Heart left ventricle (tissue), 13 donors: ENCODE data around the gene ST7.

Source experiments
- CTCF ChIP-seq, 12 donors: fragments of 200-600 bp; sonication (generic) in 4 of 12; IDR thresholded peaks; one replicate each; pipeline versions ENCODE4 v1.5.0 to v1.8.0; 2018 to 2022; ENCODE audit warnings: antibody characterized with exemption in 12 of 12, mild to moderate bottlenecking in 5 of 12
- POLR2A ChIP-seq, 2 donors: fragments of 450-650 bp; IDR thresholded peaks; one replicate each; pipeline ENCODE4 v1.6.1; 2017; ENCODE audit warnings: antibody characterized with exemption in 2 of 2, mild to moderate bottlenecking in 2 of 2, moderate library complexity in 2 of 2
- donor health status: ischemic (EF 13 %, LVEDD 7.1; RV severe dilation, severe dysfunction).
- donor health status: DM: no; HTN: yes; CAD: no.
- donor health status: DM: no; HTN: no; CAD: no.
- donor health status: ischemic (EF 25% LVEDD 6.9; RV normal size, moderate dysfunction).
- donor health status: ischemic (EF 25% LVEDD 5.7; RV mildly dilated, moderate dysfunction).
- donor health status: ischemic (EF 35%, LVEDD 5.7; RV mildly dilated, moderate dysfunction).
- donor health status: nonischemic (EF 11% LVEDD 7.7; RV severe dilation, severe dysfunction).
- donor health status: DM: yes; HTN: yes; CAD: no.
- donor health status: PGD.
- donor health status: ischemic (EF 29% LVEDD 5.4; RV normal size, mild dysfunction).
- donor health status: nonischemic (EF 23%, LVEDD 6.1; RV moderate dilation, normal function).

GRCh38 chr7:117098457-117098856 is 145.2 kb downstream of the ST7 start:
- no peak for TF ChIP-seq POLR2A (IDR thresholded peaks at IDR 0.05)
- no peak for TF ChIP-seq CTCF (IDR thresholded peaks at IDR 0.05)
